OCI-LY3 (cell line): ENCODE measurements around the gene KNOP1.

Experiments
- H2AFZ ChIP-seq: fragments of 200-600, 300-600 bp; shearing (Covaris generic); 2 replicates; pipeline ENCODE4 v1.6.0; 2014; ENCODE audit warnings: antibody characterized with exemption, low read depth, low read length
- H3K27ac ChIP-seq: fragments of 200-600, 300-600 bp; sonication (generic); 2 replicates; pipeline ENCODE4 v1.5.1; 2014; ENCODE audit warnings: mild to moderate bottlenecking, low read length, moderate library complexity, mixed read lengths
- H3K27me3 ChIP-seq: fragments of 200-600, 300-600 bp; sonication (generic); 2 replicates; pipeline ENCODE4 v1.6.1; 2014; ENCODE audit warnings: low read depth, low read length, mixed read lengths
- H3K36me3 ChIP-seq: fragments of 200-600, 300-600 bp; sonication (generic); replicated peaks from 2 replicates; pipeline ENCODE3; 2014; ENCODE audit warnings: low read depth, low read length, mixed read lengths
- H3K4me1 ChIP-seq: fragments of 300-600, 200-600 bp; sonication (generic); 2 replicates; pipeline ENCODE4 v1.6.1; 2014; ENCODE audit warnings: low read length, mixed read lengths
- H3K4me2 ChIP-seq: fragments of 200-600, 300-600 bp; sonication (generic); 2 replicates; pipeline ENCODE4 v1.6.1; 2014; ENCODE audit warnings: low read length, mixed read lengths
- H3K4me3 ChIP-seq: fragments of 300-600, 200-600 bp; sonication (generic); 2 replicates; pipeline ENCODE4 v1.5.1; 2014; ENCODE audit warnings: antibody characterized with exemption, mild to moderate bottlenecking, low read length, moderate library complexity
- H3K79me2 ChIP-seq: fragments of 300-600, 200-600 bp; shearing (Covaris generic); 2 replicates; pipeline ENCODE4 v1.6.1; 2014; ENCODE audit warnings: mild to moderate bottlenecking, low read length, mixed read lengths
- H3K9ac ChIP-seq: fragments of 300-600, 200-600 bp; shearing (Covaris generic); 2 replicates; pipeline ENCODE4 v1.6.0; 2014; ENCODE audit warnings: mild to moderate bottlenecking, low read length, moderate library complexity
- H3K9me3 ChIP-seq: fragments of 200-600, 300-600 bp; shearing (Covaris generic); 2 replicates; pipeline ENCODE4 v1.6.1; 2014; ENCODE audit warnings: low read length, mixed read lengths; ENCODE audit not compliant: insufficient read depth
- H4K20me1 ChIP-seq: fragments of 200-600, 300-600 bp; sonication (generic); 2 replicates; pipeline ENCODE4 v1.6.1; 2016; ENCODE audit warnings: low read length, mixed read lengths; ENCODE audit not compliant: insufficient read depth
- EZH2phosphoT487 ChIP-seq: fragments of 200-600 bp; shearing (Covaris generic); IDR thresholded peaks from 2 replicates; pipeline ENCODE4 v1.6.1; 2018; ENCODE audit warnings: antibody characterized with exemption, mixed run types, low read depth
- TF ChIP-seq, protein P1 (sequence below): fragments of 200-600, 300-600 bp; sonication (generic); IDR thresholded peaks from 2 replicates; pipeline ENCODE4 v1.5.1; 2014; ENCODE audit warnings: antibody characterized with exemption, low read length, low read depth

Gene KNOP1

DNA sequence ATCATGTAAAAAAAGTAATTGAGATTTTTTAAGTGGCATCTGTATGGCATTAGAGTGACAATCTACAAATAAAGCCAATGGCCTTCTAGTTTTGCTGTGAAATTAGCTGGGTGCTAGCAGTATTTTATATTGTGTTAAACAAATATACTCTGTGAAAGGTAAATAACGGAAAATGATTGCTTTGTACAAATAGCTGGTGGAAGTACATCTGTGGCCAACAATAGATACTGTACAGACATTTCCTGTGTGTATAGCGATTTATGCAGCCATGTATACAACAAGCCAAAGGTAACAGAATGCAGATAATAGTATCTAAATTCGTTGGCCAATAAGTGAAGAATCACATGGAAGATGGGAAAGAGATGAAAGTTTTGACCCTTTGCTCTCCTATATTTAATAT, 26.6 kb upstream of the KNOP1 start:
- no peaks in the 10 kb centered on the region for H3K9me3 ChIP-seq
- no peak overlapping the region for H3K4me2 ChIP-seq
- H3K4me1 ChIP-seq = peaks cover 5% of the 10 kb centered on the region; the same call in 1 of the 2 replicates
- H3K27me3 ChIP-seq = no peaks in the 10 kb centered on the region
- peaks cover 2% of the 10 kb centered on the region for H3K36me3 ChIP-seq
- no peak overlapping the region for H2AFZ ChIP-seq
- TF ChIP-seq EZH2phosphoT487 = no peak
- TF ChIP-seq, protein P1, sequence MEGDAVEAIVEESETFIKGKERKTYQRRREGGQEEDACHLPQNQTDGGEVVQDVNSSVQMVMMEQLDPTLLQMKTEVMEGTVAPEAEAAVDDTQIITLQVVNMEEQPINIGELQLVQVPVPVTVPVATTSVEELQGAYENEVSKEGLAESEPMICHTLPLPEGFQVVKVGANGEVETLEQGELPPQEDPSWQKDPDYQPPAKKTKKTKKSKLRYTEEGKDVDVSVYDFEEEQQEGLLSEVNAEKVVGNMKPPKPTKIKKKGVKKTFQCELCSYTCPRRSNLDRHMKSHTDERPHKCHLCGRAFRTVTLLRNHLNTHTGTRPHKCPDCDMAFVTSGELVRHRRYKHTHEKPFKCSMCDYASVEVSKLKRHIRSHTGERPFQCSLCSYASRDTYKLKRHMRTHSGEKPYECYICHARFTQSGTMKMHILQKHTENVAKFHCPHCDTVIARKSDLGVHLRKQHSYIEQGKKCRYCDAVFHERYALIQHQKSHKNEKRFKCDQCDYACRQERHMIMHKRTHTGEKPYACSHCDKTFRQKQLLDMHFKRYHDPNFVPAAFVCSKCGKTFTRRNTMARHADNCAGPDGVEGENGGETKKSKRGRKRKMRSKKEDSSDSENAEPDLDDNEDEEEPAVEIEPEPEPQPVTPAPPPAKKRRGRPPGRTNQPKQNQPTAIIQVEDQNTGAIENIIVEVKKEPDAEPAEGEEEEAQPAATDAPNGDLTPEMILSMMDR = no peak
- no peak overlapping the region for H3K4me3 ChIP-seq
- H3K79me2 ChIP-seq = no peaks in the 10 kb centered on the region
- no peak overlapping the region for H3K27ac ChIP-seq
- H4K20me1 ChIP-seq = no peaks in the 10 kb centered on the region
- no peak overlapping the region for H3K9ac ChIP-seq

DNA sequence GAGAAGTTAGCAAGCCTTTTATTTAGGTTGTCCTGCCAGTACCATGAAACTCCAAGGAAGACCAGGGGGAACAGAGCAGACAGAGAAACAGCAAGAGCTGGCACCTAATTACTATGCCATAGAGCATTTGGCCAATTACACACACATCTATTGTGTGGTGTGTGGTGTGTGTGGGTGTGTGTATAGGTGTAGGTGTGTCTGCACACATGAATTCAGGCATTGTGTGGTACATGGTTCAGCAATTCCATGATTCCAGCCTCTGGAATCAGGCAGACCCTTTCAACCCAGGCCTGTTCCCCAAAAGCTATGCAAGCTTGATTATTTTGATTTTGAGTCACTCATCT, 25.8 kb upstream of the KNOP1 start:
- H4K20me1 ChIP-seq = no peaks in the 10 kb centered on the region
- no peaks in the 10 kb centered on the region for H3K27me3 ChIP-seq
- no peak overlapping the region for H3K9ac ChIP-seq
- H3K4me3 ChIP-seq = no peak overlapping the region
- no peaks in the 10 kb centered on the region for H3K79me2 ChIP-seq
- H3K36me3 ChIP-seq = peaks cover 7% of the 10 kb centered on the region
- no peak overlapping the region for H2AFZ ChIP-seq
- no peak overlapping the region for H3K4me2 ChIP-seq
- TF ChIP-seq, protein P1 = no peak
- no peak for TF ChIP-seq EZH2phosphoT487
- H3K9me3 ChIP-seq = no peaks in the 10 kb centered on the region
- no peak overlapping the region for H3K27ac ChIP-seq
- H3K4me1 ChIP-seq = peaks cover 8% of the 10 kb centered on the region

DNA sequence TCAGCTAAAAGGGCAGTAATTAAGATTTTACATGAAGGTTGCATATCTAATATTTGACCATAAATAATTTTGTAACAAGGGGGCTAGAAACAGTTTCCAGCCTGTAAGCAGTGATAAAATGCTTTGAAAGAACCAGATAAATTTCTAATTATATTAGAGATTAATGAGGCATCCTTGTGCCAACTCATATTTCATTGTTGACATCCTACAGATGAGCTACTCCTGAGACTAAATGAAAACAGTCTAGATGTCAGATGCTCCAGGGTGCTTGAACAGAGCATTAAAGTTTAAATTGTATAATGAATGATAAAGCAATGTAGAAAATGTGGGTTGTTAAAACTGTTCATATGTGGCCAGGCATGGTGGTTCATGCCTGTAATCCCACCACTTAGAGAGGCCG, 23.3 kb upstream of the KNOP1 start:
- Histone ChIP-seq H2AFZ (no peak overlapping the region), H3K79me2 (no peaks in the 10 kb centered on the region), H4K20me1 (no peaks in the 10 kb centered on the region), H3K36me3 (peaks cover 14% of the 10 kb centered on the region), H3K27ac (no peak overlapping the region), H3K4me2 (no peak overlapping the region), H3K9me3 (no peaks in the 10 kb centered on the region), H3K27me3 (no peaks in the 10 kb centered on the region), H3K4me3 (no peak overlapping the region), H3K4me1 (peaks cover 32% of the 10 kb centered on the region), H3K9ac (no peak overlapping the region)
- TF ChIP-seq EZH2phosphoT487 = no peak
- TF ChIP-seq, protein P1 = no peak

DNA sequence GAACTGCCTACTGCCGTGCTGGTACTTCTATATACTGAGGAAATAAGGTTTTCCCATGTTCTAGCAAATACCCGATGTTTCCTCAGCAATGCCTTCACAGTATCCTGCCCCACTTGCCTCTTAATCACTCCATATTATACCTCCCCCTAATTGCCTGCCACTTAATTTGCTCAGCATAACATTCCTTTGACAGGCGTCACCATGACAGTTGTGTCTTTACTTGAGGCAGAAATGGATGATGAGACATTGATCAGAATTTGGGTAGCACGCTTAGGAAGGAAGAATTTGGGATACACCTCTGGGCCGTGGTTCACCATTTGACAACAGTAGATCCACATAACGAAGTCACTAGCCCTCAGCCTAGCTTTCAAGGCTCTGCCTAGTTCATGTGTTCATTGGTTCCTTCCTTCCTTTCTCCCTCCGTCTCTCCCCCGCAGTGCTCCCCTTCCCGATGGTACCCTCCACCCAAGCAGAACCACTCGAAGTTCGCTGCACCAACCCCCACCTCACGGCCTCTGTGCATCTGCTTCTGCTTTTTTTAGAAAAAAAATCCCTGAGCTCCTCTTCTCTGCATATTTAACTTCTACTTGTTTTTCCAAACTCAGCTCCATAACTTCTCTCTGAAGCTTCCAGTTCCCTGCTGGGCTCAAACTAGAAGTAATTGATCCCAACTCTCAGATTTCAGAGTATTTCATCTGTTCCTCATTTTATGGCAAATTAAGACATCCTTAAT, 19.4 kb upstream of the KNOP1 start:
- Histone ChIP-seq H3K9me3 (no peaks in the 10 kb centered on the region), H2AFZ (no peak overlapping the region; the same call in 1 of the 2 replicates), H3K9ac (no peak overlapping the region), H3K4me3 (peak overlapping the region; percentile 17), H3K79me2 (no peaks in the 10 kb centered on the region), H3K4me2 (peak overlapping the region; percentile 61), H4K20me1 (no peaks in the 10 kb centered on the region), H3K36me3 (peaks cover 19% of the 10 kb centered on the region), H3K4me1 (peaks cover 33% of the 10 kb centered on the region), H3K27me3 (no peaks in the 10 kb centered on the region), H3K27ac (peak overlapping the region; percentile 16; the same call in 1 of the 2 replicates)
- TF ChIP-seq, protein P1 = no peak
- no peak for TF ChIP-seq EZH2phosphoT487
